H1 (cell line): ENCODE data around the gene TNIP1. TPM values are rescaled to one million over a fixed set of nuclear protein-coding genes. Genes with fewer than 3 reads are reported as not detected.

Experiments
- CTCF ChIA-PET: fragments of 300-600 bp; sonication (Branson Sonifier 250); formaldehyde crosslinking; loops from one replicate; lab custom pipeline; 2021; ENCODE audit not compliant: partially characterized antibody; lab: Charles Lee
- POLR2A ChIA-PET: fragments of 300-600 bp; sonication (Branson Sonifier 250); formaldehyde crosslinking; loops from one replicate; lab custom pipeline; 2021; ENCODE audit warnings: inconsistent platforms; ENCODE audit not compliant: partially characterized antibody; lab: Charles Lee
- DNase-seq, 2 experiments: peaks; one replicate each; pipeline versions ENCODE4 v3.0.0 to v3.0.0-alpha.2; 2010 to 2022; ENCODE audit warnings: low spot score in 2 of 2, low read depth in 1 of 2, mixed read lengths in 1 of 2
- FAIRE-seq: peaks from 2 replicates; lab custom pipeline; 2011; peaks lifted over from hg19 to GRCh38; lab: Jason Lieb, UNC
- H2AFZ ChIP-seq: 2 replicates; pipeline ENCODE4 v1.8.1; 2012; ENCODE audit warnings: low read length, inconsistent platforms
- H2AK5ac ChIP-seq: 2 replicates; pipeline ENCODE4 v1.6.1; 2013; ENCODE audit warnings: low read depth, low read length
- H2BK120ac ChIP-seq: replicated peaks from 2 replicates; pipeline ENCODE3; 2013; ENCODE audit warnings: low read depth, low read length, inconsistent platforms
- H2BK12ac ChIP-seq: 2 replicates; pipeline ENCODE4 v1.6.1; 2013; ENCODE audit warnings: low read depth, low read length
- H2BK15ac ChIP-seq: 2 replicates; pipeline ENCODE4 v1.6.1; 2013; ENCODE audit warnings: low read length
- H2BK20ac ChIP-seq: 2 replicates; pipeline ENCODE4 v1.6.1; 2013; ENCODE audit warnings: low read length
- H2BK5ac ChIP-seq: 2 replicates; pipeline ENCODE4 v1.6.1; 2013; ENCODE audit warnings: low read depth, low read length
- H3K14ac ChIP-seq: 2 replicates; pipeline ENCODE4 v1.6.1; 2013; ENCODE audit warnings: inconsistent platforms; ENCODE audit not compliant: insufficient read length
- H3K18ac ChIP-seq: 2 replicates; pipeline ENCODE4 v1.6.1; 2013; ENCODE audit warnings: low read length; ENCODE audit errors: extremely low read depth
- H3K23ac ChIP-seq: 2 replicates; pipeline ENCODE4 v1.6.1; 2013; ENCODE audit warnings: inconsistent platforms; ENCODE audit not compliant: insufficient read length
- H3K23me2 ChIP-seq: 2 replicates; pipeline ENCODE4 v1.6.1; 2013; ENCODE audit warnings: low read depth, low read length
- H3K27ac ChIP-seq: 2 replicates; pipeline ENCODE4 v1.6.1; 2011; ENCODE audit warnings: low read depth, low read length, inconsistent platforms
- H3K27me3 ChIP-seq, 4 experiments: replicated peaks in 1 of 4; 1 replicate in 1 of 4; 2 replicates in 3 of 4; pipeline versions ENCODE4 v1.6.1 to v1.8.1; 2011 to 2013; ENCODE audit warnings: low read length in 3 of 4, mild to moderate bottlenecking in 3 of 4, inconsistent platforms in 2 of 4, mixed read lengths in 2 of 4, moderate library complexity in 1 of 4; ENCODE audit not compliant: control insufficient read depth in 3 of 4, insufficient read depth in 3 of 4; ENCODE audit errors: extremely low read depth in 1 of 4
- H3K36me3 ChIP-seq, 4 experiments: 2 replicates each; pipeline versions ENCODE4 v1.6.1 to v1.8.1; 2011 to 2013; ENCODE audit warnings: mild to moderate bottlenecking in 4 of 4, low read length in 3 of 4, moderate library complexity in 2 of 4, control low read depth in 1 of 4, inconsistent platforms in 1 of 4; ENCODE audit not compliant: insufficient read depth in 4 of 4, control insufficient read depth in 2 of 4
- H3K4ac ChIP-seq: replicated peaks from 2 replicates; pipeline ENCODE3; 2013; ENCODE audit warnings: low read length, low read depth, mixed read lengths, inconsistent platforms; ENCODE audit not compliant: insufficient read length
- H3K4me1 ChIP-seq, 4 experiments: replicated peaks in 1 of 4; 1 replicate in 1 of 4; 2 replicates in 3 of 4; pipeline versions ENCODE4 v1.6.1 to v1.8.1; 2011 to 2013; ENCODE audit warnings: low read length in 3 of 4, inconsistent platforms in 2 of 4, mixed read lengths in 1 of 4; ENCODE audit not compliant: insufficient read depth in 4 of 4, control insufficient read depth in 3 of 4
- H3K4me2 ChIP-seq, 2 experiments: 2 replicates each; pipeline versions ENCODE4 v1.6.1 to v1.8.1; 2011 to 2013; ENCODE audit warnings: low read depth in 2 of 2, low read length in 2 of 2, control low read depth in 1 of 2, inconsistent platforms in 1 of 2, mild to moderate bottlenecking in 1 of 2; ENCODE audit not compliant: insufficient read depth in 1 of 2
- H3K4me3 ChIP-seq, 4 experiments: fragments of 200-600, 300-600 bp in 1 of 4; sonication (generic), shearing (Covaris generic), sonication (Bioruptor Twin) in 1 of 4; 2 replicates each; pipeline versions ENCODE4 v1.5.1 to v1.8.1; 2011 to 2016; ENCODE audit warnings: low read length in 4 of 4, low read depth in 3 of 4, control low read depth in 2 of 4, inconsistent platforms in 2 of 4, mild to moderate bottlenecking in 2 of 4, mixed read lengths in 1 of 4, moderate library complexity in 1 of 4; ENCODE audit not compliant: insufficient read depth in 2 of 4; ENCODE audit errors: extremely low read depth in 1 of 4
- H3K56ac ChIP-seq: replicated peaks from 2 replicates; pipeline ENCODE3; 2013; ENCODE audit warnings: low read depth, mild to moderate bottlenecking, mixed read lengths, low read length, inconsistent platforms; ENCODE audit not compliant: insufficient read length
- H3K79me1 ChIP-seq: 2 replicates; pipeline ENCODE4 v1.6.1; 2013; ENCODE audit warnings: low read depth, low read length, control low read depth
- H3K79me2 ChIP-seq, 2 experiments: 2 replicates each; pipeline versions ENCODE4 v1.6.1 to v1.8.1; 2012 to 2013; ENCODE audit warnings: low read length in 2 of 2, mild to moderate bottlenecking in 2 of 2, inconsistent platforms in 1 of 2; ENCODE audit not compliant: insufficient read depth in 2 of 2, control insufficient read depth in 1 of 2
- H3K9ac ChIP-seq, 4 experiments: replicated peaks in 1 of 4; 1 replicate in 1 of 4; 2 replicates in 3 of 4; pipeline versions ENCODE4 v1.6.1 to v1.8.1; 2011 to 2013; ENCODE audit warnings: low read depth in 3 of 4, low read length in 3 of 4, control low read depth in 2 of 4, mild to moderate bottlenecking in 2 of 4, moderate library complexity in 2 of 4, inconsistent platforms in 1 of 4; ENCODE audit errors: extremely low read depth in 1 of 4
- H3K9me3 ChIP-seq, 2 experiments: 2 replicates each; pipeline versions ENCODE4 v1.6.1 to v1.8.1; 2012 to 2013; ENCODE audit warnings: mild to moderate bottlenecking in 2 of 2, moderate library complexity in 2 of 2, control low read depth in 1 of 2, inconsistent platforms in 1 of 2, low read depth in 1 of 2, low read length in 1 of 2, mixed read lengths in 1 of 2; ENCODE audit not compliant: insufficient read depth in 2 of 2
- H4K20me1 ChIP-seq, 2 experiments: replicated peaks in 1 of 2; 2 replicates each; pipeline versions ENCODE3 to v1.8.1; 2011 to 2013; ENCODE audit warnings: inconsistent platforms in 2 of 2, low read length in 2 of 2, mild to moderate bottlenecking in 1 of 2; ENCODE audit not compliant: insufficient read depth in 2 of 2, control insufficient read depth in 1 of 2
- H4K5ac ChIP-seq: 2 replicates; pipeline ENCODE4 v1.6.1; 2013; ENCODE audit warnings: low read length, low read depth, mixed read lengths, inconsistent platforms; ENCODE audit not compliant: insufficient read length
- H4K8ac ChIP-seq: 2 replicates; pipeline ENCODE4 v1.8.0; 2013; ENCODE audit warnings: mild to moderate bottlenecking, moderate library complexity, low read length, inconsistent platforms; ENCODE audit not compliant: insufficient read depth; ENCODE audit errors: extremely low read depth
- H4K91ac ChIP-seq: replicated peaks from 2 replicates; pipeline ENCODE3; 2013; ENCODE audit warnings: low read length, mixed read lengths, inconsistent platforms; ENCODE audit not compliant: insufficient read length
- EZH2 ChIP-seq: fragments of 200-600 bp; sonication (generic); IDR thresholded peaks from 2 replicates; pipeline ENCODE4 v1.7.1; 2012; ENCODE audit warnings: low read depth, mild to moderate bottlenecking, moderate library complexity, low read length, inconsistent platforms; ENCODE audit not compliant: severe bottlenecking
- GTF2F1 ChIP-seq: IDR thresholded peaks from 2 replicates; pipeline ENCODE4 v1.6.1; 2012; ENCODE audit warnings: low read depth, low read length, improper control_type of control experiment, borderline replicate concordance
- JUND ChIP-seq: IDR thresholded peaks from 2 replicates; pipeline ENCODE4 v1.6.1; 2011; ENCODE audit warnings: mild to moderate bottlenecking, improper control_type of control experiment, low read length
- KDM5A ChIP-seq: fragments of 200-600 bp; IDR thresholded peaks from 2 replicates; pipeline ENCODE4 v1.7.1; 2012; ENCODE audit warnings: mild to moderate bottlenecking, low read length, inconsistent platforms, mixed read lengths
- POLR2A ChIP-seq, 2 experiments: IDR thresholded peaks; 1 replicate in 1 of 2; 2 replicates in 1 of 2; pipeline ENCODE4 v1.6.1; 2011; ENCODE audit warnings: low read depth in 2 of 2, low read length in 2 of 2, mild to moderate bottlenecking in 2 of 2; ENCODE audit errors: control extremely low read depth in 1 of 2
- RNF2 ChIP-seq: fragments of 200-900, 300-1000 bp; sonication (generic); IDR thresholded peaks from 2 replicates; pipeline ENCODE4 v1.7.1; 2016; ENCODE audit warnings: borderline replicate concordance, low read depth, mild to moderate bottlenecking, antibody characterized with exemption, low read length; ENCODE audit not compliant: poor library complexity, severe bottlenecking; ENCODE audit errors: missing control alignments
- SIN3A ChIP-seq, 2 experiments: IDR thresholded peaks in 1 of 2; conservative IDR thresholded peaks in 1 of 2; 2 replicates each; pipeline ENCODE4 v1.6.1; 2011 to 2012; ENCODE audit warnings: low read length in 2 of 2, improper control_type of control experiment in 1 of 2, low read depth in 1 of 2, mild to moderate bottlenecking in 1 of 2
- SIX5 ChIP-seq: IDR thresholded peaks from 2 replicates; pipeline ENCODE4 v1.6.1; 2011; ENCODE audit warnings: mild to moderate bottlenecking, low read depth, low read length
- WGBS, 2 experiments: shearing (Covaris generic) in 1 of 2; methylation state at CpG; one replicate each; pipeline versions ENCODE4 v1.1.6 to v1.1.7; 2013 to 2015; ENCODE audit warnings: low lambda C conversion rate in 2 of 2, mixed read lengths in 2 of 2, inconsistent platforms in 1 of 2, low coverage in 1 of 2, missing lambda C conversion rate in 1 of 2; ENCODE audit not compliant: insufficient replicate concordance in 2 of 2, insufficient coverage in 1 of 2, insufficient read length in 1 of 2; ENCODE audit errors: extremely low coverage in 1 of 2, missing lambda C conversion rate in 1 of 2; 5-methylcytosine and 5-hydroxymethylcytosine counted together
- polyA plus RNA-seq, 7 experiments: library from polyadenylated mRNA; depleted of rRNA in 3 of 7; stranded (reverse) in 5 of 7; unstranded in 2 of 7; fragments of >200 nt in 5 of 7; fragments of 200-250 nt in 2 of 7; gene quantifications; 1 replicate in 5 of 7; 2 replicates in 1 of 7; 4 replicates in 1 of 7; pipeline versions ENCODE4 v1.2.1 to v1.2.3, GENCODE V29; 2011 to 2013; ENCODE audit warnings: missing spikeins in 2 of 7, mixed read lengths in 2 of 7
- total RNA-seq: library from RNA; stranded (reverse); fragmentation: NEBNext Ultra II Directional; extraction: Animal tissue kit (Norgen Biotek cat#: 25700); gene quantifications from 2 replicates; pipeline ENCODE4 v1.2.1, GENCODE V29; 2021
- TF ChIP-seq, protein P1 (sequence below): IDR thresholded peaks from 2 replicates; pipeline ENCODE4 v1.6.1; 2012; ENCODE audit warnings: low read length, inconsistent platforms

Gene TNIP1
- total and polyA plus RNA-seq, 2 of the 8 experiments (the other 6 are each of a cell fraction or from before 2014, with no cell fraction given), result 14.2 to 31.9 TPM

- no peak overlapping the region for H4K91ac ChIP-seq
- H3K79me2 ChIP-seq, result no peaks in the 10 kb centered on the region
- no peak overlapping the region for H2BK5ac ChIP-seq
- 71% methylated on average over 4 of the region's 4 CpGs; no CpG with 5 or more reads in 1 of the 2 experiments for WGBS, 2 experiments
- H3K36me3 ChIP-seq, result no peaks in the 10 kb centered on the region; a peak in 1 of 8 replicates
- no peak overlapping the region for H2BK120ac ChIP-seq
- H4K5ac ChIP-seq, result no peak overlapping the region
- no peak overlapping the region for H3K56ac ChIP-seq
- H2AFZ ChIP-seq, result no peak overlapping the region
- FAIRE-seq (no peak), DNase-seq (no peak)
- H3K14ac ChIP-seq, result no peak overlapping the region
- H3K9me3 ChIP-seq, result no peaks in the 10 kb centered on the region
- CTCF ChIA-PET, result interaction anchor here (0.8 to 7.4 kb wide), 4 partner anchors 14 to 48 kb away, joined by 3 to 42 read pairs (median 16); no protein-coding TSS in a partner anchor
- H3K27me3 ChIP-seq, result no peaks in the 10 kb centered on the region
- H3K79me1 ChIP-seq, result no peaks in the 10 kb centered on the region
- H2BK20ac ChIP-seq, result no peak overlapping the region
- H2BK15ac ChIP-seq, result no peak overlapping the region
- H3K4me1 ChIP-seq, result peaks cover 0 to 2% (median 0%) of the 10 kb centered on the region in 4 experiments; a peak in 1 of 7 replicates
- no peak overlapping the region for H3K4me2 ChIP-seq
- no peaks in the 10 kb centered on the region for H4K20me1 ChIP-seq
- no peak overlapping the region for H3K4ac ChIP-seq
- H2AK5ac ChIP-seq, result no peak overlapping the region
- H3K9ac ChIP-seq, result no peak overlapping the region
- no peak overlapping the region for H3K18ac ChIP-seq
- H3K23ac ChIP-seq, result no peak overlapping the region
- H3K27ac ChIP-seq, result no peak overlapping the region
- POLR2A ChIA-PET, result no interaction called here
- H4K8ac ChIP-seq, result no peak overlapping the region
- no peak overlapping the region for H3K4me3 ChIP-seq
- H2BK12ac ChIP-seq, result no peak overlapping the region
- H3K23me2 ChIP-seq, result no peaks in the 10 kb centered on the region
- no peak for TF ChIP-seq SIN3A (conservative IDR thresholded peaks at IDR 0.05 in 1 of 2, IDR thresholded peaks at IDR 0.05 in 1 of 2; ENCODE audit: low read depth in 1 of 2, low read length in 2 of 2)
- TF ChIP-seq, protein P1, sequence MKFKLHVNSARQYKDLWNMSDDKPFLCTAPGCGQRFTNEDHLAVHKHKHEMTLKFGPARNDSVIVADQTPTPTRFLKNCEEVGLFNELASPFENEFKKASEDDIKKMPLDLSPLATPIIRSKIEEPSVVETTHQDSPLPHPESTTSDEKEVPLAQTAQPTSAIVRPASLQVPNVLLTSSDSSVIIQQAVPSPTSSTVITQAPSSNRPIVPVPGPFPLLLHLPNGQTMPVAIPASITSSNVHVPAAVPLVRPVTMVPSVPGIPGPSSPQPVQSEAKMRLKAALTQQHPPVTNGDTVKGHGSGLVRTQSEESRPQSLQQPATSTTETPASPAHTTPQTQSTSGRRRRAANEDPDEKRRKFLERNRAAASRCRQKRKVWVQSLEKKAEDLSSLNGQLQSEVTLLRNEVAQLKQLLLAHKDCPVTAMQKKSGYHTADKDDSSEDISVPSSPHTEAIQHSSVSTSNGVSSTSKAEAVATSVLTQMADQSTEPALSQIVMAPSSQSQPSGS, result no peak
- no peak for TF ChIP-seq SIX5
- no peak for TF ChIP-seq EZH2
- no peak for TF ChIP-seq KDM5A
- TF ChIP-seq JUND, result no peak
- TF ChIP-seq GTF2F1, result no peak
- no peak for TF ChIP-seq POLR2A (IDR thresholded peaks at IDR 0.05; ENCODE audit: control extremely low read depth in 1 of 2, low read depth in 2 of 2, low read length in 2 of 2)
- TF ChIP-seq RNF2, result no peak
These were observed 19.8 kb upstream of the TNIP1 start for GRCh38 chr5:151100681-151101080.
